A549 (cell line): ENCODE results near the gene DSC1. TPM values are rescaled to one million over a fixed set of nuclear protein-coding genes. Genes with fewer than 3 reads are reported as not detected.

Experiments used
- ATAC-seq, 2 experiments: fragments of 200-7000 bp in 1 of 2; fragments of >200 bp in 1 of 2; cut with Nextera tagmentation in 1 of 2; cut with Tn5 transposase in 1 of 2; 3 replicates each; pipeline versions ENCODE4 v1.8.0 to v1.9.1; 2018 to 2020; ENCODE audit warnings: mild to moderate bottlenecking in 1 of 2, moderate library complexity in 1 of 2
- CTCF ChIA-PET: fragments of 300-600 bp; sonication (Branson Sonifier 250); formaldehyde crosslinking; extraction: SDS; loops from one replicate; lab custom pipeline; 2021; ENCODE audit warnings: antibody characterized with exemption, inconsistent platforms; lab: Yijun Ruan, JAX
- POLR2A ChIA-PET: fragments of 350-600 bp; formaldehyde crosslinking; extraction: SDS; loops from one replicate; lab custom pipeline; 2021; ENCODE audit warnings: antibody characterized with exemption, inconsistent platforms; lab: Yijun Ruan, JAX
- DNase-seq, 2 experiments: peaks; one replicate each; pipeline versions ENCODE4 v3.0.0 to v3.0.0-alpha.2; 2011 to 2016; ENCODE audit warnings: low read depth in 1 of 2, low spot score in 1 of 2
- FAIRE-seq: peaks from 2 replicates; lab custom pipeline; 2011; peaks lifted over from hg19 to GRCh38; lab: Jason Lieb, UNC
- H3K27ac ChIP-seq, 2 experiments: fragments of >200 bp; sonication (Bioruptor Twin); formaldehyde crosslinking; 3 replicates each; pipeline ENCODE4 v1.5.1; 2016 to 2017
- H3K4me1 ChIP-seq: fragments of >200 bp; sonication (Bioruptor Twin); formaldehyde crosslinking; 3 replicates; pipeline ENCODE4 v1.6.1; 2016
- H3K4me2 ChIP-seq: fragments of >200 bp; sonication (Bioruptor Twin); formaldehyde crosslinking; 3 replicates; pipeline ENCODE4 v1.6.1; 2016
- H3K4me3 ChIP-seq: fragments of >200 bp; sonication (Bioruptor Twin); formaldehyde crosslinking; 3 replicates; pipeline ENCODE4 v1.5.1; 2016
- H3K9me3 ChIP-seq: fragments of >200 bp; sonication (Bioruptor Twin); formaldehyde crosslinking; 3 replicates; pipeline ENCODE4 v1.6.1; 2016
- CBX8 ChIP-seq: fragments of 200-600 bp; sonication (generic); IDR thresholded peaks from 2 replicates; pipeline ENCODE4 v1.6.1; 2016
- CTCF ChIP-seq: fragments of >200 bp; sonication (Bioruptor Twin); formaldehyde crosslinking; IDR thresholded peaks from 3 replicates; pipeline ENCODE4 v1.5.1; 2016
- EHMT2 ChIP-seq: fragments of 200-600 bp; sonication (generic); IDR thresholded peaks from 2 replicates; pipeline ENCODE4 v1.6.1; 2016; ENCODE audit warnings: antibody characterized with exemption, low read depth, mild to moderate bottlenecking, moderate library complexity
- EP300 ChIP-seq, 2 experiments: fragments of >200 bp; sonication (Bioruptor Twin); formaldehyde crosslinking; IDR thresholded peaks; 2 replicates in 1 of 2; 3 replicates in 1 of 2; pipeline ENCODE4 v1.6.1; 2016 to 2017
- FOXS1 ChIP-seq: fragments of 250-450 bp; sonication (Bioruptor Pico); IDR thresholded peaks from 2 replicates; pipeline ENCODE4 v1.5.0; 2020; ENCODE audit warnings: mild to moderate bottlenecking, moderate library complexity
- HES2 ChIP-seq: fragments of >200 bp; sonication (Bioruptor Twin); formaldehyde crosslinking; IDR thresholded peaks from 2 replicates; pipeline ENCODE4 v1.6.1; 2016
- HOXA7 ChIP-seq: fragments of 250-450 bp; sonication (Bioruptor Pico); IDR thresholded peaks from 2 replicates; pipeline ENCODE4 v1.5.0; 2020; ENCODE audit warnings: mild to moderate bottlenecking, moderate library complexity
- JUN ChIP-seq, 2 experiments: fragments of >200 bp; sonication (Bioruptor Twin); formaldehyde crosslinking; IDR thresholded peaks; 2 replicates in 1 of 2; 3 replicates in 1 of 2; pipeline ENCODE4 v1.6.1; 2016 to 2017
- MAFK ChIP-seq: fragments of 450-650 bp; IDR thresholded peaks from 2 replicates; pipeline ENCODE4 v1.6.1; 2014; ENCODE audit not compliant: partially characterized antibody
- MAZ ChIP-seq: fragments of 150-350 bp; IDR thresholded peaks from 2 replicates; pipeline ENCODE4 v1.6.1; 2014; ENCODE audit warnings: antibody characterized with exemption, low read depth, low read length, borderline replicate concordance
- MYC ChIP-seq: IDR thresholded peaks from 2 replicates; pipeline ENCODE4 v1.6.1; 2012; ENCODE audit warnings: mild to moderate bottlenecking, inconsistent platforms, low read length, improper control_type of control experiment, borderline replicate concordance
- POLR2AphosphoS2 ChIP-seq: conservative IDR thresholded peaks from 2 replicates; pipeline ENCODE4 v1.6.1; 2012; ENCODE audit warnings: low read length, improper control_type of control experiment, inconsistent platforms
- RAD21 ChIP-seq, 2 experiments: fragments of >200 bp in 1 of 2; sonication (Bioruptor Twin) in 1 of 2; formaldehyde crosslinking in 1 of 2; IDR thresholded peaks in 1 of 2; conservative IDR thresholded peaks in 1 of 2; 2 replicates in 1 of 2; 3 replicates in 1 of 2; pipeline ENCODE4 v1.6.1; 2012 to 2018; ENCODE audit warnings: inconsistent platforms in 1 of 2
- RARB ChIP-seq: fragments of 250-450 bp; sonication (Bioruptor Pico); IDR thresholded peaks from 2 replicates; pipeline ENCODE4 v1.8.0; 2021; ENCODE audit warnings: mild to moderate bottlenecking, moderate library complexity
- REST ChIP-seq: fragments of 200-600 bp; sonication (generic); IDR thresholded peaks from 2 replicates; pipeline ENCODE4 v1.6.1; 2016; ENCODE audit warnings: antibody characterized with exemption, mild to moderate bottlenecking, moderate library complexity
- RNF2 ChIP-seq: fragments of 200-600 bp; sonication (generic); IDR thresholded peaks from 2 replicates; pipeline ENCODE4 v1.6.1; 2016; ENCODE audit warnings: low read depth, mild to moderate bottlenecking, antibody characterized with exemption, moderate library complexity, borderline replicate concordance
- SMC3 ChIP-seq: fragments of >200 bp; sonication (Bioruptor Twin); formaldehyde crosslinking; IDR thresholded peaks from 3 replicates; pipeline ENCODE4 v1.6.1; 2018; ENCODE audit warnings: inconsistent platforms
- SREBF2 ChIP-seq: fragments of 450-650 bp; IDR thresholded peaks from 2 replicates; pipeline ENCODE4 v1.6.1; 2014; ENCODE audit warnings: mild to moderate bottlenecking, moderate library complexity
- ZNF302 ChIP-seq: fragments of 250-450 bp; sonication (Bioruptor Pico); IDR thresholded peaks from 2 replicates; pipeline ENCODE4 v1.9.0; 2021; ENCODE audit warnings: inconsistent platforms, mild to moderate bottlenecking, moderate library complexity
- WGBS: methylation state at CpG from one replicate; pipeline ENCODE4 v1.1.6; 2017; ENCODE audit errors: missing lambda C conversion rate; 5-methylcytosine and 5-hydroxymethylcytosine counted together
- polyA plus RNA-seq, 4 experiments: library from polyadenylated mRNA; depleted of rRNA in 3 of 4; stranded (reverse); fragments of >200 nt; fragmentation: RNase III in 1 of 4; extraction: RNeasy Plus Mini Kit Qiagen cat#74134 plus additional on column Dnase treatment in 1 of 4; gene quantifications; 2 replicates in 3 of 4; 3 replicates in 1 of 4; pipeline ENCODE4 v1.2.3, GENCODE V29; 2011 to 2017

The DSC1 gene
- polyA plus RNA-seq, 2 of the 4 experiments (the other 2 are of a cell fraction), result not detected

GRCh38 chr18:31176531-31176930, 13.9 kb upstream of the DSC1 start:
- 48% methylated on average over 2 of the region's 2 CpGs for WGBS
- H3K27ac ChIP-seq, result no peak overlapping the region
- ATAC-seq (no peak), FAIRE-seq (no peak), DNase-seq (peak in 1 of 2 experiments; percentile 4)
- POLR2A ChIA-PET, result no interaction called here
- no peak overlapping the region for H3K4me3 ChIP-seq
- H3K4me2 ChIP-seq, result no peak overlapping the region
- TF ChIP-seq FOXS1, result no peak
- no peak for TF ChIP-seq CBX8
- no peak for TF ChIP-seq RAD21 (conservative IDR thresholded peaks at IDR 0.05 in 1 of 2, IDR thresholded peaks at IDR 0.05 in 1 of 2)
- no peak for TF ChIP-seq RARB (CRISPR knock-in tag)
- TF ChIP-seq MAFK, result no peak
- TF ChIP-seq CTCF, result no peak
- TF ChIP-seq EHMT2, result no peak
- no peak for TF ChIP-seq HOXA7 (CRISPR knock-in tag)
- TF ChIP-seq POLR2AphosphoS2, result no peak
- CTCF ChIA-PET, result no interaction called here
- no peaks in the 10 kb centered on the region for H3K4me1 ChIP-seq
- no peaks in the 10 kb centered on the region for H3K9me3 ChIP-seq

DNA sequence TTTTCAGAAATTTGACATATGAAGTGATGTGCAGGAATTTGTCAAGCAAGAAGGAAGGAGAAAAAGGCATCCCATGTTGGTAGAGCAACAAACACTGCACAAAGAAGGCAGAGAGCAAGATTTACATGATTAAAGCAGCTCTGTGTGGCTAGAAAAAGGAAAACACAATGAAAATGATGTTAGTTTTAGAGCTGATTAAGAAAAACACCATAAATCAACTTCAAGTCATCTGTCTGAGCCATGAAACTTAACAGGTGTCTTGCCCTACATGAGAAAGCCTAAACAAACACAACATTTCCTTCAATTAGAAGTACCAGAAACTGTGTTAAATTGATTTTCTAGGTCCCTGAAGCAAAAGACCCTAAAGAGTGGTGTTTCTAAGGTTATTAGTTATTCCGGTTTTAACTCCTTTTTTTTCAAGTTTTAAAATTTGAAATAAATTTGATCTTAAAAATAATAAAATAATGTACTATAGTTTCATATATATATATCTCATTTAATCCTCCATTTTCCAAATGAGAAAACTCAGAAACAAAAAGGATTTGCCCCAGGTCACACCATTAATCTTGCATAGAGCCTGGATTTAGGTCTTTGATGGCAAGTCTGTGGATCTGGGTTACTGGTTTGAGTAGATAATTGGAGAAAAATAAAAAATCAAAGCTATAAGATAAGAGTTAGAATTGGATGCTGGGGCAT, 8.6 kb upstream of the DSC1 start:
- no peak for ATAC-seq
- no peak overlapping the region for H3K4me3 ChIP-seq
- 59% methylated on average over 1 of the region's 1 CpG for WGBS
- H3K4me2 ChIP-seq, result no peak overlapping the region
- H3K27ac ChIP-seq, result no peak overlapping the region
- TF ChIP-seq ZNF302 (CRISPR knock-in tag) (no peak), SREBF2 (no peak), REST (no peak), JUN (IDR thresholded peaks at IDR 0.05) (no peak), RNF2 (no peak)
- DNase-seq, result no peak
- no peak for FAIRE-seq
- no peaks in the 10 kb centered on the region for H3K9me3 ChIP-seq
- POLR2A ChIA-PET, result no interaction called here
- no peaks in the 10 kb centered on the region for H3K4me1 ChIP-seq
- CTCF ChIA-PET, result no interaction called here

DNA sequence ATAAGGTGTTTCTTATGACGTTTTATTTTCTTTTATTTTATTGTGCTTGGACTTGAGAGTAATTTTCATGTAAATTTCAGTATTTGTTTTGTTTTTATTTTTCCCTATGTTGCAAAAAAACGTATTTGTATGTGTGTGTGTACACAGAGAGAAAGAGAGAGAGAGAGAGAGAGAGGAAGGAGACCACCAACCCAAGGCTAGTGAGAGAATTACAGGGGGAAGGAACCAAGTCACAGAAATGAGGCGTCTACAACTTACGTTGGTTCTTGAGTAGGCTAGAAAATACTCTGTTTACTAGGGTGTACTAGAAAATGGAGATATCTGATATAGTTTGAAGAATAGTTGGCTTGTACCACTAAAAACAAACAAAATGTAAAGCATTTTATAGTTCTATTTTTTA, 7.7 kb upstream of the DSC1 start:
- 56% methylated on average over 4 of the region's 4 CpGs for WGBS
- H3K4me1 ChIP-seq, result no peaks in the 10 kb centered on the region
- TF ChIP-seq SMC3 (no peak), HOXA7 (CRISPR knock-in tag) (no peak), HES2 (no peak), MAZ (no peak), EP300 (IDR thresholded peaks at IDR 0.05) (no peak), MYC (no peak)
- ATAC-seq (no peak), FAIRE-seq (no peak), DNase-seq (no peak)
- POLR2A ChIA-PET, result no interaction called here
- H3K4me3 ChIP-seq, result no peak overlapping the region
- H3K9me3 ChIP-seq, result no peaks in the 10 kb centered on the region
- no peak overlapping the region for H3K4me2 ChIP-seq
- no peak overlapping the region for H3K27ac ChIP-seq
- CTCF ChIA-PET, result no interaction called here
